Uterus (tissue), 4 donors: ENCODE measurements around the gene TBC1D5. TPM values are rescaled to one million over a fixed set of nuclear protein-coding genes. Genes with fewer than 3 reads are reported as not detected.

Experiments used
- DNase-seq, 2 donors: peaks; one replicate each; pipeline ENCODE4 v3.0.0-alpha.2; 2019 to 2020
- H3K27ac ChIP-seq, 2 donors: fragments of 200-600 bp; sonication (generic); 1 replicate in 1 of 2; 2 replicates in 1 of 2; pipeline ENCODE4 v1.5.1; 2016 to 2018
- H3K27me3 ChIP-seq, 2 donors: fragments of 200-600 bp; sonication (generic); one replicate each; pipeline ENCODE4 v1.5.1; 2018 to 2019; ENCODE audit warnings: control low read depth in 1 of 2
- H3K36me3 ChIP-seq, 2 donors: fragments of 200-600 bp; sonication (generic); one replicate each; pipeline ENCODE4 v1.5.1; 2019; ENCODE audit warnings: control low read depth in 1 of 2
- H3K4me1 ChIP-seq, 2 donors: fragments of 200-600 bp; sonication (generic); one replicate each; pipeline ENCODE4 v1.5.1; 2018 to 2019; ENCODE audit warnings: control low read depth in 1 of 2
- H3K4me3 ChIP-seq, 2 donors: fragments of 200-600 bp; sonication (generic); 1 replicate in 1 of 2; 2 replicates in 1 of 2; pipeline ENCODE4 v1.5.1; 2018 to 2019; ENCODE audit warnings: mild to moderate bottlenecking in 1 of 2
- H3K9me3 ChIP-seq, 2 donors: fragments of 200-600 bp; sonication (generic); one replicate each; pipeline ENCODE4 v1.5.1; 2019; ENCODE audit warnings: control low read depth in 1 of 2
- CTCF ChIP-seq, 4 experiments: fragments of 200-600 bp in 2 of 4; fragments of 450-650 bp in 2 of 4; sonication (generic) in 2 of 4; IDR thresholded peaks; one replicate each; pipeline ENCODE4 v1.5.1; 2016 to 2019; ENCODE audit warnings: antibody characterized with exemption in 4 of 4, mild to moderate bottlenecking in 2 of 4, moderate library complexity in 1 of 4
- POLR2A ChIP-seq, 2 donors: fragments of 450-650 bp; IDR thresholded peaks; one replicate each; pipeline ENCODE4 v1.6.1; 2016; ENCODE audit warnings: antibody characterized with exemption in 2 of 2, mild to moderate bottlenecking in 1 of 2, moderate library complexity in 1 of 2
- intact Hi-C: fragments of 100-400 bp; cut with DNase I; formaldehyde crosslinking; loops from one replicate; pipeline ENCODE4 v1.15.1; 2023; ENCODE audit warnings: low total_unique reads
- total RNA-seq, 4 donors: library from RNA; depleted of rRNA in 3 of 4; stranded (reverse); fragments of >200 nt in 3 of 4; gene quantifications; one replicate each; pipeline versions ENCODE4 v1.1.0 to v1.2.4, GENCODE V29; 2014 to 2023
- donor health status: DM: yes; HTN: yes; CAD: no.

The TBC1D5 gene
- total RNA-seq, 4 donors from 2014 or later, result 34.6 to 189 (median 75.6) TPM

- Histone ChIP-seq H3K27ac (no peak overlapping the region), H3K9me3 (no peaks in the 10 kb centered on the region), H3K4me1 (no peaks in the 10 kb centered on the region), H3K4me3 (no peak overlapping the region), H3K27me3 (no peaks in the 10 kb centered on the region), H3K36me3 (no peaks in the 10 kb centered on the region)
- intact Hi-C loops, result no loop called here
- no peak for TF ChIP-seq CTCF (IDR thresholded peaks at IDR 0.05)
- no peak for TF ChIP-seq POLR2A (IDR thresholded peaks at IDR 0.05)
- no peak for DNase-seq
Measured at GRCh38 chr3:17557749-17558463, 184.5 kb downstream of the TBC1D5 start.

- no peaks in the 10 kb centered on the region for H3K36me3 ChIP-seq
- TF ChIP-seq CTCF (IDR thresholded peaks at IDR 0.05) (no peak), POLR2A (IDR thresholded peaks at IDR 0.05) (no peak)
- no peaks in the 10 kb centered on the region for H3K4me1 ChIP-seq
- H3K27ac ChIP-seq, result no peak overlapping the region
- H3K4me3 ChIP-seq, result no peak overlapping the region
- no peaks in the 10 kb centered on the region for H3K9me3 ChIP-seq
- no peaks in the 10 kb centered on the region for H3K27me3 ChIP-seq
- intact Hi-C loops, result no loop called here
- no peak for DNase-seq
Measured at GRCh38 chr3:17555525-17555924, 186.9 kb downstream of the TBC1D5 start.

GRCh38 chr3:17554078-17554477 is 188.4 kb downstream of the TBC1D5 start:
- no peak for TF ChIP-seq CTCF (IDR thresholded peaks at IDR 0.05)
- TF ChIP-seq POLR2A (IDR thresholded peaks at IDR 0.05), result no peak
- Histone ChIP-seq H3K27me3 (no peaks in the 10 kb centered on the region), H3K36me3 (no peaks in the 10 kb centered on the region), H3K4me1 (no peaks in the 10 kb centered on the region), H3K4me3 (no peak overlapping the region), H3K9me3 (no peaks in the 10 kb centered on the region), H3K27ac (no peak overlapping the region)
- DNase-seq, result no peak
- intact Hi-C loops, result no loop called here

- intact Hi-C loops, result no loop called here
- H3K27me3 ChIP-seq, result no peaks in the 10 kb centered on the region
- TF ChIP-seq POLR2A (IDR thresholded peaks at IDR 0.05) (no peak), CTCF (IDR thresholded peaks at IDR 0.05) (no peak)
- no peak overlapping the region for H3K4me3 ChIP-seq
- no peak overlapping the region for H3K27ac ChIP-seq
- no peak for DNase-seq
- H3K36me3 ChIP-seq, result no peaks in the 10 kb centered on the region
- no peaks in the 10 kb centered on the region for H3K9me3 ChIP-seq
- no peaks in the 10 kb centered on the region for H3K4me1 ChIP-seq
Measured at GRCh38 chr3:17553080-17553479, 189.4 kb downstream of the TBC1D5 start.

GRCh38 chr3:17552351-17552750 is 190.1 kb downstream of the TBC1D5 start:
- H3K27ac ChIP-seq, result no peak overlapping the region
- H3K9me3 ChIP-seq, result no peaks in the 10 kb centered on the region
- no peak for TF ChIP-seq POLR2A (IDR thresholded peaks at IDR 0.05)
- TF ChIP-seq CTCF (IDR thresholded peaks at IDR 0.05), result no peak
- no peaks in the 10 kb centered on the region for H3K27me3 ChIP-seq
- intact Hi-C loops, result no loop called here
- no peaks in the 10 kb centered on the region for H3K4me1 ChIP-seq
- no peak overlapping the region for H3K4me3 ChIP-seq
- DNase-seq, result no peak
- H3K36me3 ChIP-seq, result no peaks in the 10 kb centered on the region
